ENCODE measurements around the gene NDRG2.

The NDRG2 gene

GRCh38 chr14:21024585-21025370 is at the start of gene NDRG2:
TSS of gene NDRG2 (minus strand) at chr14:21025061. CDS start at chr14:21023315, 1,746 bp downstream.
- peaks cover 39% of the 10 kb centered on the region for H3K27me3 Mint-ChIP-seq (ENCODE audit: low read depth)

GRCh38 chr14:21073921-21074320 is 49.1 kb upstream of the NDRG2 start:
- H3K9me3 Mint-ChIP-seq: no peaks in the 10 kb centered on the region
- no peaks in the 10 kb centered on the region for H3K36me3 Mint-ChIP-seq (ENCODE audit: low read depth)
- peaks cover 47% of the 10 kb centered on the region for H3K27me3 Mint-ChIP-seq (ENCODE audit: low read depth)
- no peak overlapping the region for H3K4me3 Mint-ChIP-seq
- DNase-seq (ENCODE audit: low spot score): no peak
- peaks cover 17% of the 10 kb centered on the region for H3K4me1 Mint-ChIP-seq (ENCODE audit: low read depth)
- H3K27ac Mint-ChIP-seq: no peak overlapping the region

More at GRCh38 chr14:21024585-21025370, at the start of gene NDRG2:
- Mint-ChIP-seq H3K27ac (no peak within 1 kb of the TSS), H3K4me1 (ENCODE audit: low read depth) (peaks cover 7% of the 10 kb centered on the region), H3K9me3 (no peaks in the 10 kb centered on the region), H3K36me3 (ENCODE audit: low read depth) (no peaks in the 10 kb centered on the region), H3K4me3 (peak within 1 kb of the TSS; percentile 80)
- peak; percentile 40 for DNase-seq (ENCODE audit: low spot score)

- H3K27ac Mint-ChIP-seq: no peak overlapping the region
- no peaks in the 10 kb centered on the region for H3K9me3 Mint-ChIP-seq
- no peaks in the 10 kb centered on the region for H3K36me3 Mint-ChIP-seq (ENCODE audit: low read depth)
- H3K27me3 Mint-ChIP-seq (ENCODE audit: low read depth): peaks cover 55% of the 10 kb centered on the region
- DNase-seq (ENCODE audit: low spot score): no peak
- H3K4me3 Mint-ChIP-seq: no peak overlapping the region
- H3K4me1 Mint-ChIP-seq (ENCODE audit: low read depth): peaks cover 22% of the 10 kb centered on the region
Measured at GRCh38 chr14:21072781-21073339, 48.0 kb upstream of the NDRG2 start.

- H3K27me3 Mint-ChIP-seq (ENCODE audit: low read depth): peaks cover 63% of the 10 kb centered on the region
- no peak overlapping the region for H3K27ac Mint-ChIP-seq
- no peaks in the 10 kb centered on the region for H3K36me3 Mint-ChIP-seq (ENCODE audit: low read depth)
- no peaks in the 10 kb centered on the region for H3K9me3 Mint-ChIP-seq
- peak overlapping the region; percentile 77 for H3K4me3 Mint-ChIP-seq
- no peak for DNase-seq (ENCODE audit: low spot score)
- H3K4me1 Mint-ChIP-seq (ENCODE audit: low read depth): peaks cover 22% of the 10 kb centered on the region
Measured at GRCh38 chr14:21072031-21072473, 47.2 kb upstream of the NDRG2 start.

GRCh38 chr14:21071225-21072030 is 46.6 kb upstream of the NDRG2 start:
- no peaks in the 10 kb centered on the region for H3K9me3 Mint-ChIP-seq
- H3K27ac Mint-ChIP-seq: no peak overlapping the region
- no peak for DNase-seq (ENCODE audit: low spot score)
- peaks cover 22% of the 10 kb centered on the region for H3K4me1 Mint-ChIP-seq (ENCODE audit: low read depth)
- H3K4me3 Mint-ChIP-seq: peak overlapping the region; percentile 77
- H3K36me3 Mint-ChIP-seq (ENCODE audit: low read depth): no peaks in the 10 kb centered on the region
- H3K27me3 Mint-ChIP-seq (ENCODE audit: low read depth): peaks cover 69% of the 10 kb centered on the region

GRCh38 chr14:21070610-21071224 is 45.9 kb upstream of the NDRG2 start:
- H3K4me3 Mint-ChIP-seq: peak overlapping the region; percentile 77
- H3K27me3 Mint-ChIP-seq (ENCODE audit: low read depth): peaks cover 73% of the 10 kb centered on the region
- H3K9me3 Mint-ChIP-seq: no peaks in the 10 kb centered on the region
- no peak overlapping the region for H3K27ac Mint-ChIP-seq
- H3K36me3 Mint-ChIP-seq (ENCODE audit: low read depth): no peaks in the 10 kb centered on the region
- H3K4me1 Mint-ChIP-seq (ENCODE audit: low read depth): peaks cover 22% of the 10 kb centered on the region
- DNase-seq (ENCODE audit: low spot score): no peak

GRCh38 chr14:21070083-21070609 is 45.3 kb upstream of the NDRG2 start, which contains the start of gene ARHGEF40:
TSS of gene ARHGEF40 (plus strand) at chr14:21070304. CDS start at chr14:21070397, 93 bp downstream.
- no peak within 1 kb of the TSS for H3K27ac Mint-ChIP-seq
- H3K4me3 Mint-ChIP-seq: peak within 1 kb of the TSS; percentile 77
- peaks cover 22% of the 10 kb centered on the region for H3K4me1 Mint-ChIP-seq (ENCODE audit: low read depth)
- DNase-seq (ENCODE audit: low spot score): no peak
- H3K36me3 Mint-ChIP-seq (ENCODE audit: low read depth): no peaks in the 10 kb centered on the region
- no peaks in the 10 kb centered on the region for H3K9me3 Mint-ChIP-seq
- H3K27me3 Mint-ChIP-seq (ENCODE audit: low read depth): peaks cover 77% of the 10 kb centered on the region

- H3K4me1 Mint-ChIP-seq (ENCODE audit: low read depth): peaks cover 22% of the 10 kb centered on the region
- no peaks in the 10 kb centered on the region for H3K9me3 Mint-ChIP-seq
- H3K27me3 Mint-ChIP-seq (ENCODE audit: low read depth): peaks cover 79% of the 10 kb centered on the region
- no peak overlapping the region for H3K27ac Mint-ChIP-seq
- H3K4me3 Mint-ChIP-seq: peak overlapping the region; percentile 61
- no peak for DNase-seq (ENCODE audit: low spot score)
- H3K36me3 Mint-ChIP-seq (ENCODE audit: low read depth): no peaks in the 10 kb centered on the region
Measured at GRCh38 chr14:21069388-21070082, 44.7 kb upstream of the NDRG2 start.

- H3K27me3 Mint-ChIP-seq (ENCODE audit: low read depth): peaks cover 79% of the 10 kb centered on the region
- H3K36me3 Mint-ChIP-seq (ENCODE audit: low read depth): no peaks in the 10 kb centered on the region
- no peak for DNase-seq (ENCODE audit: low spot score)
- H3K4me1 Mint-ChIP-seq (ENCODE audit: low read depth): peaks cover 22% of the 10 kb centered on the region
- H3K27ac Mint-ChIP-seq: no peak overlapping the region
- no peaks in the 10 kb centered on the region for H3K9me3 Mint-ChIP-seq
- H3K4me3 Mint-ChIP-seq: peak overlapping the region; percentile 61
Measured at GRCh38 chr14:21068521-21069387, 43.9 kb upstream of the NDRG2 start.

GRCh38 chr14:21066882-21067502 is 42.1 kb upstream of the NDRG2 start:
- no peak overlapping the region for H3K27ac Mint-ChIP-seq
- no peaks in the 10 kb centered on the region for H3K9me3 Mint-ChIP-seq
- H3K4me1 Mint-ChIP-seq (ENCODE audit: low read depth): peaks cover 20% of the 10 kb centered on the region
- DNase-seq (ENCODE audit: low spot score): no peak
- H3K36me3 Mint-ChIP-seq (ENCODE audit: low read depth): no peaks in the 10 kb centered on the region
- peaks cover 75% of the 10 kb centered on the region for H3K27me3 Mint-ChIP-seq (ENCODE audit: low read depth)
- no peak overlapping the region for H3K4me3 Mint-ChIP-seq

- no peak overlapping the region for H3K27ac Mint-ChIP-seq
- peaks cover under 1% of the 10 kb centered on the region for H3K4me1 Mint-ChIP-seq (ENCODE audit: low read depth)
- peaks cover 60% of the 10 kb centered on the region for H3K27me3 Mint-ChIP-seq (ENCODE audit: low read depth)
- H3K36me3 Mint-ChIP-seq (ENCODE audit: low read depth): no peaks in the 10 kb centered on the region
- H3K4me3 Mint-ChIP-seq: no peak overlapping the region
- DNase-seq (ENCODE audit: low spot score): no peak
- H3K9me3 Mint-ChIP-seq: no peaks in the 10 kb centered on the region
Measured at GRCh38 chr14:21063479-21063878, 38.6 kb upstream of the NDRG2 start.

- no peak for DNase-seq (ENCODE audit: low spot score)
- H3K4me3 Mint-ChIP-seq: no peak overlapping the region
- H3K9me3 Mint-ChIP-seq: no peaks in the 10 kb centered on the region
- H3K36me3 Mint-ChIP-seq (ENCODE audit: low read depth): no peaks in the 10 kb centered on the region
- H3K4me1 Mint-ChIP-seq (ENCODE audit: low read depth): no peaks in the 10 kb centered on the region
- peaks cover 46% of the 10 kb centered on the region for H3K27me3 Mint-ChIP-seq (ENCODE audit: low read depth)
- H3K27ac Mint-ChIP-seq: no peak overlapping the region
Measured at GRCh38 chr14:21061347-21061668, 36.4 kb upstream of the NDRG2 start.
